HFFc6 (cell line): ENCODE data around the gene PSG11. TPM values are rescaled to one million over a fixed set of nuclear protein-coding genes. Genes with fewer than 3 reads are reported as not detected.
"Not testable (repeated sequence)": the region's sequence is repeated elsewhere in the genome, so short reads cannot be mapped to it uniquely, and the experiment has no call there.

Source experiments
- DNase-seq: peaks from one replicate; pipeline ENCODE4 v3.0.0-alpha.2; 2018
- H3K27ac Mint-ChIP-seq: 2 replicates; pipeline ENCODE4 v1.8.0; 2020; ENCODE audit warnings: mild to moderate bottlenecking, mixed read lengths
- H3K27me3 Mint-ChIP-seq: 2 replicates; pipeline ENCODE4 v1.8.0; 2021; ENCODE audit warnings: mild to moderate bottlenecking, moderate library complexity, mixed read lengths; ENCODE audit not compliant: insufficient read depth
- H3K36me3 Mint-ChIP-seq: 2 replicates; pipeline ENCODE4 v1.8.0; 2021; ENCODE audit warnings: low read depth, mixed read lengths
- H3K4me1 Mint-ChIP-seq: 2 replicates; pipeline ENCODE4 v1.8.0; 2020; ENCODE audit warnings: low read depth, mixed read lengths
- H3K4me3 Mint-ChIP-seq: 2 replicates; pipeline ENCODE4 v1.8.0; 2020; ENCODE audit warnings: mild to moderate bottlenecking, moderate library complexity, mixed read lengths
- H3K9me3 Mint-ChIP-seq: 2 replicates; pipeline ENCODE4 v1.8.0; 2020; ENCODE audit warnings: mild to moderate bottlenecking, mixed read lengths
- long read RNA-seq: library from polyadenylated mRNA; unstranded; transcript quantifications from one replicate; pipeline ENCODE4 v2.0.0, GENCODE V29; 2019
- total RNA-seq, 6 experiments: library from RNA; stranded (reverse); fragmentation: NEBNext Ultra II Directional; extraction: Animal tissue kit (Norgen Biotek cat#: 25700); gene quantifications; 2 replicates in 1 of 6; 3 replicates in 5 of 6; pipeline ENCODE4 v1.2.3, GENCODE V29; 2021
- TF ChIP-seq, protein P1 (sequence below): fragments of 200-600 bp; sonication (generic); IDR thresholded peaks from 2 replicates; pipeline ENCODE4 v1.5.0; 2021; ENCODE audit warnings: antibody characterized with exemption, mild to moderate bottlenecking

The PSG11 gene
- under 1 TPM in 5 of 6 experiments, not detected in 1; 0.19 to 0.84 (median 0.47) TPM for total RNA-seq
- long read RNA-seq = 0 reads

DNA sequence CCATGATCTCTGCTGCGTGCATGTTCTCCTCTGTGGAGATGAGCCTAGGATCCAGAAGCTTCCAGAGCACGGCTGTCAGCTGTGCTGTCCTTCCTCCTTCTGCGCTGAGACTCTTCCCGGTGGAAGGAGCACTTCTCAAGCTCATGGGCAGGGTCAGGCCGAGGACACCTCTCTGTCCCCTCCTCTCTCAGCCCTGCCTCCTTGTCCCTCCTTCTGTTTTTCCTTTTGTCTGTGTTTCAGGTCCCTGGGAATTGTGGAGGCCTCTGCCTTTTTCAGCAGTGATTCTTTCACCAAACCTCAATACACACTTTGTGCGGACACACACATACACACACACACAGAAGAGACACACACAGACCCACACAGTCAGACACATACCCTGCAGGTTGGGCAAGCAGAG is at the start of gene PSG11:
Gene PSG11, minus strand, starts transcription at position 101 of the 400 bp plus-strand sequence. Its CDS starts 97 bp downstream, at position 4.
- not testable (repeated sequence) for H3K27me3 Mint-ChIP-seq, DNase-seq, H3K9me3 Mint-ChIP-seq, H3K4me3 Mint-ChIP-seq
- H3K36me3 Mint-ChIP-seq = peaks cover 22% of the 10 kb centered on the region
- H3K27ac Mint-ChIP-seq = peak within 1 kb of the TSS; percentile 96
- H3K4me1 Mint-ChIP-seq = peaks cover 91% of the 10 kb centered on the region

DNA sequence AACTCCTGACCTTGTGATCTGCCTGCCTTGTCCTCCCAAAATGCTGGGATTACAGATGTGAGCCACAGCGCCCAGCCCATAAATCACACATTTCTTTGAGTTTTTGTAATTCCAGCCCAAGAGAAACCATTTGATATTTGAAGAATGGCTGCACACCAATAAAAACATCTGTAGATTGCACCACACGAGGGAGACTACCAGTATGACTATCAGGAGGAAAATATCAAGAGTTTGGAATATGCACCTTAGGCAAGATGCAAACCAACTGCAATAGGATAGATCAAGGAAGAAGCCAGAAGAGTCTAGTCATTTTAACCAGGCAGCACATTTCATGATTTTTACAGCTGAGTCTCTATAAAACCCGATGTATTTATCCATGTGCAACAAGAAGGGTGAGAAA is 36.1 kb upstream of the PSG11 start:
- H3K9me3 Mint-ChIP-seq, H3K27me3 Mint-ChIP-seq, H3K4me3 Mint-ChIP-seq, DNase-seq: not testable (repeated sequence)
- peaks cover 14% of the 10 kb centered on the region for H3K36me3 Mint-ChIP-seq
- H3K27ac Mint-ChIP-seq = peak overlapping the region; percentile 5; the same call in 1 of the 2 replicates
- H3K4me1 Mint-ChIP-seq = peaks cover 61% of the 10 kb centered on the region

DNA sequence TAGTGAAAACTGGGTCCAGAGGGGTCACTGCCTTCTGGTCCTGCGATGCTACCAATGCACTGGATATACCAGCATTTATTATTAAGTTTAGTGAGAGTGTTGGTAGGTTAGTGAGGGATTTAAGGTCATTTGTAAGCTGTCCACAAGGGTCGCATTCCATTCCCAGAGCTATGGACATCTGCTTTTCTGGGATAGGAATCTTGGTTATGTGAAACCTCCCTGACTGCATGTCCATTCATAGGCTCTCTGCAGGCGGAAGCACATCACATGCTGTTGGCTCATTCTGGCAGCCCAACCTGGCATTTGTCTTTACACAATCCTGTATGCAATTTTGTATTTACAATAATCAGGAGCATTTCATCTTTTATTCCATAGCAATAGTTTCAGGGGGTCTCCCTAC is 35.1 kb upstream of the PSG11 start:
- not testable (repeated sequence) for H3K27me3 Mint-ChIP-seq, H3K4me3 Mint-ChIP-seq
- Mint-ChIP-seq H3K9me3 (peaks cover 15% of the 10 kb centered on the region), H3K27ac (peak overlapping the region; percentile 96), H3K36me3 (peaks cover 25% of the 10 kb centered on the region), H3K4me1 (peaks cover 61% of the 10 kb centered on the region)
- DNase-seq = peak; percentile 29

DNA sequence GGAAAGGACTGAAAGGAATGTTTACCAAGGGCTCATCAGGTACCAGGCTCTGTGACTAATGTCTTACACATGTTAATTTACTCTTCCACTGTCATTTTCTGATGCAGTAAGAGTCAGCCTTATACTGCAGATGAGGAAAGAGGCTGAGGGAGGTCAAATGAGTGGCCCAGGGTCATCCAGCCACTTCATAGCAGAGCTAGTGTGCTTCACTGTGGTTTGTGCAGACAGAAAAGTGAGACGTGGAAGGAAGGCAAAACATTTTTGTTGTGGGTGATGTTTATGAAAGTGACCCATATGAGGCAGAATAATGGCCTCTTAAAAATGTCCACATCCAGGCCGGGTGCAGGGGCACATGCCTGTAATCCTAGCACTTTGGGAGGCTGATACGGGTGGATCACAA is 34.0 kb upstream of the PSG11 start:
- peak overlapping the region; percentile 96 for H3K27ac Mint-ChIP-seq
- H3K4me3 Mint-ChIP-seq = peak overlapping the region; percentile 71
- peaks cover 26% of the 10 kb centered on the region for H3K9me3 Mint-ChIP-seq
- DNase-seq = peak; percentile 86
- H3K27me3 Mint-ChIP-seq = not testable (repeated sequence)
- peaks cover 36% of the 10 kb centered on the region for H3K36me3 Mint-ChIP-seq
- peaks cover 61% of the 10 kb centered on the region for H3K4me1 Mint-ChIP-seq

DNA sequence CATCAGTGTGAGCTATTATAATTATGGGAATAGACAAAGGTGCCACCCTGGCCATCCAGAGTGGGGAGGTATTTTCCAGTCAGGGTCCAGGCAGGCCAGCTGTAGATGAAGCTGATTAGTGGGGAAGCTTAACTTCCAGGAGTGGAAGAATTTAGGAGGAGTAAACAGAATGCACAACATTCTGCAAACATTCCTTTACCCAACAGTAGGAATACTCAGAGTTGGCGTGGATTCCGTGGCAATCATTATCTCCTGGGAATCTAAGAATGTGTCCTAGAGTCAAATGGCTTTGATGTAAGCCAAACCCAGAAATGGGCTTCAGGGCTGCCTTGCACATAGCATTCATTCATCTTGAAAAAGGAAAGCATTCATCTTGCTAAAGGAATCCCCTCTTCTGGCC is 33.2 kb upstream of the PSG11 start:
- H3K9me3 Mint-ChIP-seq = peaks cover 33% of the 10 kb centered on the region
- peaks cover 43% of the 10 kb centered on the region for H3K36me3 Mint-ChIP-seq

DNA sequence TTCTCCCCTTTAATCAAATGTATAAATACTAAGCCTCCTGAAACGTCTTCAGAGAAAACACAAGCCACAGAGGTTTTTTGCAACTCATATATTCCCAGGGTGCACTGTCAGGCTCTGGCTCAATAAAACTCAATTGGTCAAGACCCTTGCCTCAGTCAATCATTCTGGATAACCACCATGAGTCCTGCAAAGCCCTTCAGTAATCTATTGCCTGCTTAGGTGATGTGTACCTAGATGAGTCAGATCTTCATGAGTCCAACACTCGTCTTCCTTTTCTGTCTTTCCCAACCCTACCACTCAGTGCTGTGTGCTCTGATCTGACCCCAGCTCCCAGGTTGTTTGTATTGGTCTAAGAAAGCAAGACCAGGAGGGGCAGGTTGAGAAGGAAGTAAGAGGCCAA is 32.2 kb upstream of the PSG11 start:
- Mint-ChIP-seq H3K4me1 (peaks cover 61% of the 10 kb centered on the region), H3K36me3 (peaks cover 47% of the 10 kb centered on the region), H3K27ac (peak overlapping the region; percentile 62; the same call in 1 of the 2 replicates), H3K9me3 (peaks cover 38% of the 10 kb centered on the region)
- not testable (repeated sequence) for DNase-seq, H3K4me3 Mint-ChIP-seq, H3K27me3 Mint-ChIP-seq

More for the DNA sequence above, 33.2 kb upstream of the PSG11 start:
- peak; percentile 53 for DNase-seq
- Mint-ChIP-seq H3K27ac (peak overlapping the region; percentile 96), H3K4me1 (peaks cover 61% of the 10 kb centered on the region)
- H3K4me3 Mint-ChIP-seq, H3K27me3 Mint-ChIP-seq: not testable (repeated sequence)

DNA sequence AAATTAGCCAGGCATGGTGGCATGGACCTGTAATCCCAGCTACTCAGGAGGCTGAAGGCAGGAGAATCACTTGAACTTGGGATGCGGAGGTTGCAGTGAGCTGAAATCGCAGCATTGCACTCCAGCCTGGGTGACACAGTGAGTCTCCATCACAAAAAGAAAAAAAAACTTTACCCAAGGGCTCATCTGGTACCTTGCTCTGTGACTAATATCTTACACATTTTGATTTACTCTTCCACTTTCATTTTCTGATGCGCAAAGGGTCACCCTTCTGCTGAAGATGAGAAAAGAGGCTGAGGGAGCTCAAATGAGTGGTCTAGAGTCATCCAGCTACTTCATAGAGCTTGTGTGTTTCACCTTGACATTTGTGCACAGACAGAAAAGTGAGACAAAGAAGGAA is 21.7 kb upstream of the PSG11 start:
- H3K9me3 Mint-ChIP-seq, DNase-seq, H3K36me3 Mint-ChIP-seq, H3K27me3 Mint-ChIP-seq, H3K4me3 Mint-ChIP-seq, H3K27ac Mint-ChIP-seq: not testable (repeated sequence)
- H3K4me1 Mint-ChIP-seq = peaks cover 21% of the 10 kb centered on the region

DNA sequence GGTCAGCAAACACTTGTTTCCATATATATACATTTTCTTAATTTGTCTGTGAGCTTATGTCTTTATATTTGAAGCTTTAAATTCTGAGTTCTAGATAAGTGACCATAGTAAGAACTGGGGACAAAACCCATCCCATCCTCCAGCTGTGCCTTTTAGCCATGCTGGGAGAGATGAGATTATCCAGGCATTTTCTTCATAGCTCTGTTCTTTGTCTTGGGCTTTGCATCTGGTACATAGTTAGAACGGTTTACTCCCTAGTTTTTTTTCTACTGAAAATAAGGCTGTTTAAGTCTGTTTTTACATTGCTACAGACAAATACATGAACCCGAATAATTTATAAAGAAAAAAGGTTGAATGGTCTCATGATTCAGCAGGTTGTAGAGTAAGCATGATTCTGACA is 20.3 kb upstream of the PSG11 start:
- not testable (repeated sequence) for H3K36me3 Mint-ChIP-seq, H3K27me3 Mint-ChIP-seq, DNase-seq, H3K4me3 Mint-ChIP-seq, H3K27ac Mint-ChIP-seq, H3K9me3 Mint-ChIP-seq
- H3K4me1 Mint-ChIP-seq = peaks cover 33% of the 10 kb centered on the region

DNA sequence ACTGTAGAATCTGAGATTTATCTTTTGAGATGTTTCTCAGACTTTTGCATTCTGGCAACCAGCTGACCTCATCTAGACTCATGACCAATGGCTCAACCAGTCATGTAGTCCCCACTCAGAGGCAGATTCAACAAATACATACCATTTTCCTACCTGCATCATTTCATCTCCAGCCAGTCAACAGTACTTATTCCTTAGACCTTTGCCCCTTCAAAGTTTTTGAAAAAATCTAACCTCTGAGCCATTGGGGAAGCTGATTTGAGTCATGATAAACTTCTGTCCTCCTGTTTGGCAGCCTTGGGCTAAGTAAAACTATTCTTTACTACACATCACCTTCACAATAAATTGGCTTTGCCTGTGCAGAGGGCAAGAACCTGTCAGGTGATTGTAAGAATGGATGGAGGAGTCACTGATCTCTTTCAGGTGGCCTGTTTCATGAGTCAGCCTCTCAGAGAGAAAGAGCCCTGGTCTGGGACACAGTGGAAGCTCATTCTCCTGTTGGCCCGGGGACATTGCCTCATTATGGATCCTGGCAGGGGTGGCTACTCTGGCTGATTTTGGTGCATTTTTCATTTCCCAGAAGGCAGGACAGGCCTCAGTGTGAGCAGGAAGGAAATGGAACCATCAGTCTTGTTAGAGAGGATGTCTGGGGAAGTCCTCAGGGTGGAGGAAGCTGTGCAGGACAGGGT is 17.4 kb upstream of the PSG11 start:
- DNase-seq, H3K9me3 Mint-ChIP-seq: not testable (repeated sequence)

DNA sequence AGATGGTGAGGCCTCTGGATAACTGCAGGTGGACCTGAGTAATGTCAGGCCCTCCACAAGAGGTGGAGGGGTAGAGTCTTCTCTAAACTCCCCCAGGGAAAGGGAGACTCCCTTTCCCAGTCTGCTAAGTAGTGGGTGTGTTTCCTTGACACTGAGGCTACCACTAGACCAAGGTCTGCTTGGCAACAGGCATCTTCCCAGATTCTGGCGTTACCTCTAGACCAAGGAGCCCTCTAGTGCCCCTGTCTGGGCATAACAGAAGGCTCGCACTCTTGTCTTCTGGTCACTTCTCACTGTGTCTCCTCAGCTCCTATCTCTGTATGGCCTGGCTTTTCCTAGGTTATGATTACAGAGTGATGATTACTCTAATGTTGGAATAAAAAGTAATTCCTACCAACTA is 5.4 kb upstream of the PSG11 start:
- TF ChIP-seq, protein P1, sequence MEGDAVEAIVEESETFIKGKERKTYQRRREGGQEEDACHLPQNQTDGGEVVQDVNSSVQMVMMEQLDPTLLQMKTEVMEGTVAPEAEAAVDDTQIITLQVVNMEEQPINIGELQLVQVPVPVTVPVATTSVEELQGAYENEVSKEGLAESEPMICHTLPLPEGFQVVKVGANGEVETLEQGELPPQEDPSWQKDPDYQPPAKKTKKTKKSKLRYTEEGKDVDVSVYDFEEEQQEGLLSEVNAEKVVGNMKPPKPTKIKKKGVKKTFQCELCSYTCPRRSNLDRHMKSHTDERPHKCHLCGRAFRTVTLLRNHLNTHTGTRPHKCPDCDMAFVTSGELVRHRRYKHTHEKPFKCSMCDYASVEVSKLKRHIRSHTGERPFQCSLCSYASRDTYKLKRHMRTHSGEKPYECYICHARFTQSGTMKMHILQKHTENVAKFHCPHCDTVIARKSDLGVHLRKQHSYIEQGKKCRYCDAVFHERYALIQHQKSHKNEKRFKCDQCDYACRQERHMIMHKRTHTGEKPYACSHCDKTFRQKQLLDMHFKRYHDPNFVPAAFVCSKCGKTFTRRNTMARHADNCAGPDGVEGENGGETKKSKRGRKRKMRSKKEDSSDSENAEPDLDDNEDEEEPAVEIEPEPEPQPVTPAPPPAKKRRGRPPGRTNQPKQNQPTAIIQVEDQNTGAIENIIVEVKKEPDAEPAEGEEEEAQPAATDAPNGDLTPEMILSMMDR = peak; percentile 79
- 0 out of 2 replicates have a peak overlapping the region, but pooled peaks have one; percentile 52 for H3K27ac Mint-ChIP-seq
- peak; percentile 66 for DNase-seq
- not testable (repeated sequence) for H3K4me3 Mint-ChIP-seq, H3K9me3 Mint-ChIP-seq, H3K27me3 Mint-ChIP-seq
- peaks cover 73% of the 10 kb centered on the region for H3K4me1 Mint-ChIP-seq
- H3K36me3 Mint-ChIP-seq = peaks cover 25% of the 10 kb centered on the region

More for the DNA sequence above, 17.4 kb upstream of the PSG11 start:
- H3K27me3 Mint-ChIP-seq, H3K27ac Mint-ChIP-seq, H3K36me3 Mint-ChIP-seq, H3K4me3 Mint-ChIP-seq: not testable (repeated sequence)
- H3K4me1 Mint-ChIP-seq = peaks cover 33% of the 10 kb centered on the region
